Activated effector memory CD4-positive, alpha-beta T cell treated with Interleukin-2 at 50 U/mL for 16 hours (primary cell): ENCODE data around the gene MYOF.
A peak's percentile ranks its signal among the peaks of the same experiment; 100 is the strongest.
"Not testable (repeated sequence)": the region's sequence is repeated elsewhere in the genome, so short reads cannot be mapped to it uniquely, and the experiment has no call there.

Experiments used
- DNase-seq: peaks from one replicate; pipeline ENCODE4 v3.0.0-alpha.2; 2020

MYOF gene

GRCh38 chr10:93419016-93419415 is 63.1 kb downstream of the MYOF start:
- not testable (repeated sequence) for DNase-seq

- DNase-seq: no peak
Measured at GRCh38 chr10:93417921-93418320, 64.2 kb downstream of the MYOF start.

- no peak for DNase-seq
Measured at GRCh38 chr10:93417266-93417665, 64.9 kb downstream of the MYOF start.

- no peak for DNase-seq
Measured at GRCh38 chr10:93416824-93417223, 65.3 kb downstream of the MYOF start.

GRCh38 chr10:93415693-93416092 is 66.4 kb downstream of the MYOF start:
- no peak for DNase-seq

- peak; percentile 31 for DNase-seq
Measured at GRCh38 chr10:93413252-93413689, 68.9 kb downstream of the MYOF start.

GRCh38 chr10:93412801-93413200 is 69.3 kb downstream of the MYOF start:
- no peak for DNase-seq

- no peak for DNase-seq
Measured at GRCh38 chr10:93410697-93411348, 71.3 kb downstream of the MYOF start.

- DNase-seq: no peak
Measured at GRCh38 chr10:93408783-93409182, 73.4 kb downstream of the MYOF start.

- no peak for DNase-seq
Measured at GRCh38 chr10:93406364-93407145, 75.6 kb downstream of the MYOF start.

- DNase-seq: no peak
Measured at GRCh38 chr10:93404048-93404354, 78.1 kb downstream of the MYOF start.

- DNase-seq: no peak
Measured at GRCh38 chr10:93403152-93404047, 78.7 kb downstream of the MYOF start.

GRCh38 chr10:93402192-93402591 is 79.9 kb downstream of the MYOF start:
- no peak for DNase-seq

- no peak for DNase-seq
Measured at GRCh38 chr10:93398528-93398927, 83.6 kb downstream of the MYOF start.

GRCh38 chr10:93397020-93397419 is 85.1 kb downstream of the MYOF start:
- no peak for DNase-seq

GRCh38 chr10:93393211-93393610 is 88.9 kb downstream of the MYOF start:
- DNase-seq: no peak

- DNase-seq: no peak
Measured at GRCh38 chr10:93392121-93392520, 90.0 kb downstream of the MYOF start.

GRCh38 chr10:93390306-93391090 is 91.6 kb downstream of the MYOF start:
- DNase-seq: no peak

- no peak for DNase-seq
Measured at GRCh38 chr10:93386631-93387369, 95.3 kb downstream of the MYOF start.

GRCh38 chr10:93385345-93385744 is 96.8 kb downstream of the MYOF start:
- DNase-seq: no peak

GRCh38 chr10:93384006-93384405 is 98.1 kb downstream of the MYOF start:
- DNase-seq: no peak

GRCh38 chr10:93383562-93383981 is 98.6 kb downstream of the MYOF start:
- DNase-seq: no peak
